ENCODE results near the gene SLC38A9.
A peak's percentile ranks its signal among the peaks of the same experiment; 100 is the strongest.

Gene SLC38A9

GRCh38 chr5:55674340-55674739 is 37.8 kb downstream of the SLC38A9 start:
- no peak overlapping the region for H3K27ac ChIP-seq
- no peak for TF ChIP-seq CTCF (conservative IDR thresholded peaks at IDR 0.05)

GRCh38 chr5:55672477-55672911 is 39.6 kb downstream of the SLC38A9 start:
- no peak overlapping the region for H3K27ac ChIP-seq
- no peak for TF ChIP-seq CTCF (conservative IDR thresholded peaks at IDR 0.05)

DNA sequence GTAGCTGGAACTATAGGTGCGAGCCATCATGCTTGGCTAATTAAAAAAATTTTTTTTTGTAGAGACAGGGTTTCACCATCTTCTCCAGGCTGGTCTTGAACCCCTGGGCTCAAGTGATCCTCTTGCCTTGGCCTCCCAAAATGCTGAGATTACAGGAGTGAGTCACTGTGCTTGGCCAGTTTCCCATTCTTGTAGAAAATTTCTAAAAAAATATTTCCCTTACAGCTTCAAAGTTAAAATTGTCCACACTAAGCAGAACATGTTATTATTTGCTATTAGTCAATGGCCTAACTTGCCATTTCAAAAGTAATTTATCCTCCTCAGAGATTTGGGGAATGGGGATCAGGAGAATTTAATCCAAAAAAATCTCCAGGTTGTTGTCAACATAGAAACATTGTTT is 40.1 kb downstream of the SLC38A9 start:
- no peak overlapping the region for H3K27ac ChIP-seq
- no peak for TF ChIP-seq CTCF (conservative IDR thresholded peaks at IDR 0.05)

DNA sequence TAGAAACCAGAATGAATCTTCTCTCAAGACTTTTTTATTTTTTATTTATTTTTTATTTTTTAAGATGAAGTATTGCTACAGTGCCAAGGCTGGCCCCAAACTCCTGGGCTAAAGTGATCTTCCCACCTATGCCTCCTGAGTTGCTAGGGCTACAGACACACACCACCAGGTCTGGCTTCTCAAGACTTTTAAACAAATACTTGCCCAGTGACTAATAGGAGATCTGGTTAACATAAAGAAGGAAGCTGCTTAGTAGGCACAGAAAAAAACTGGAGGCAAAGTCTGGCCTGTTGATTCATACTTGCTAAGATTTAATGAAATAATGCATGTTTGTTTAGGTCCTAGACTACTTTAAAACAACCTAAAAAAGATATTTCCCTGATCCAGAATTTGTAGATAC is 43.8 kb downstream of the SLC38A9 start:
- no peak overlapping the region for H3K27ac ChIP-seq
- no peak for TF ChIP-seq CTCF (conservative IDR thresholded peaks at IDR 0.05)

DNA sequence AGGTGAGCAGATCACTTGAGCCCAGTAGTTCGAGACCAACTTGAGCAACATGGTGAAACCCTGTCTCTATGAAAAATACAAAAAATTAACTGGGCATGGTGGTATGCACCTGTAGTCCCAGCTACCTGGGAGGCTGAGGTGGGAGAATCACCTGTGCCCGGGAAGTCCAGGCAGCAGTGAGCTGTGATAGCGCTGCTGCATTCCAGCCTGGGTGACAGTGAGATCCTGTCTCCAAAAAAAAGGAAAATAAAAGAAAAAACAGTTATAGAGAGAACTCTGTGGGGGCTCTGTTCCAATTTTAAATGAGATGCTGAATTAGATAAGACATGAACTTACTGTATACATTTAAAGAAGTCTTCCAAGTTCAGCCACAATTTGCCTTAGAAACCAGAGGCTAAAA is 44.2 kb downstream of the SLC38A9 start:
- TF ChIP-seq CTCF (conservative IDR thresholded peaks at IDR 0.05) = no peak
- H3K27ac ChIP-seq = no peak overlapping the region

DNA sequence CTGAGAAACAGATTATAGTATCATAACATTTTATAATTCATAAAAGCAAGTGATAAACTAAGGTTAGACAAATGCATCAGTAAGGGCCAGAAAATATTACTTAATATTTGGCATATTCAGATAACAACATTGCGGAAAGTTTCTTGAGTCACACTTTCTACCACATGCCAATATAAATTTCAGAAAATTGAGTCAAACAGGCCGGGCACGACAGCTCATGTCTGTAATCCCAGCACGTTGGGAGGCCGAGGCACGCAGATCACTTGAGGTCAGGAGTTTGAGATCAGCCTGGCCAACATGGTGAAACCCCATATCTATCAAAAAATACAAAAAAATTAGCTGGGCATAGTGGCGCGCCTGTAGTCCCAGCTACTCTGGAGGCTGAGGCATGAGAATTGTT is 47.1 kb downstream of the SLC38A9 start:
- no peak for TF ChIP-seq CTCF (conservative IDR thresholded peaks at IDR 0.05)
- no peak overlapping the region for H3K27ac ChIP-seq

GRCh38 chr5:55657443-55657842 is 54.7 kb downstream of the SLC38A9 start:
- peak overlapping the region; percentile 86 for H3K27ac ChIP-seq
- TF ChIP-seq CTCF (conservative IDR thresholded peaks at IDR 0.05) = no peak

GRCh38 chr5:55650386-55650785 is 61.7 kb downstream of the SLC38A9 start:
- no peak for TF ChIP-seq CTCF (conservative IDR thresholded peaks at IDR 0.05)
- peak overlapping the region; percentile 23; the same call in 1 of the 2 replicates for H3K27ac ChIP-seq
